Activated CD4-positive, alpha-beta memory T cell treated with anti-CD3 and anti-CD28 coated beads, Interleukin-2, amount 10 ng/mL, durations not matched to agents 7 days and 5 days (primary cell): ENCODE measurements around the gene NEK8. TPM values are rescaled to one million over a fixed set of nuclear protein-coding genes. Genes with fewer than 3 reads are reported as not detected.

Source experiments
- CTCF ChIA-PET: fragments of 350-600 bp; sonication (Branson Sonifier 250); formaldehyde crosslinking; loops from one replicate; lab custom pipeline; 2021; ENCODE audit warnings: antibody characterized with exemption, inconsistent platforms; lab: Charles Lee
- POLR2A ChIA-PET: fragments of 350-600 bp; sonication (Branson Sonifier 250); formaldehyde crosslinking; loops from one replicate; lab custom pipeline; 2021; ENCODE audit warnings: antibody characterized with exemption; lab: Charles Lee
- DNase-seq: peaks from one replicate; pipeline ENCODE4 v3.0.0-alpha.2; 2020
- H3K27ac Mint-ChIP-seq: one replicate; pipeline ENCODE4 v1.8.0; 2021; ENCODE audit warnings: mild to moderate bottlenecking, mixed read lengths
- H3K27me3 Mint-ChIP-seq: one replicate; pipeline ENCODE4 v1.8.0; 2021; ENCODE audit warnings: mixed read lengths
- H3K36me3 Mint-ChIP-seq: one replicate; pipeline ENCODE4 v1.8.0; 2021; ENCODE audit warnings: low read depth, mixed read lengths
- H3K4me1 Mint-ChIP-seq: one replicate; pipeline ENCODE4 v1.8.0; 2021; ENCODE audit warnings: mixed read lengths
- H3K4me3 Mint-ChIP-seq: one replicate; pipeline ENCODE4 v1.8.0; 2021; ENCODE audit warnings: mild to moderate bottlenecking, mixed read lengths
- H3K9me3 Mint-ChIP-seq: one replicate; pipeline ENCODE4 v1.8.0; 2021; ENCODE audit warnings: mixed read lengths
- total RNA-seq, 2 experiments: library from RNA; stranded (reverse); gene quantifications; one replicate each; pipeline ENCODE4 v1.2.3, GENCODE V29; 2021

Gene NEK8
- total RNA-seq: 1 to 10 TPM; 2.5 to 3.5 TPM

DNA sequence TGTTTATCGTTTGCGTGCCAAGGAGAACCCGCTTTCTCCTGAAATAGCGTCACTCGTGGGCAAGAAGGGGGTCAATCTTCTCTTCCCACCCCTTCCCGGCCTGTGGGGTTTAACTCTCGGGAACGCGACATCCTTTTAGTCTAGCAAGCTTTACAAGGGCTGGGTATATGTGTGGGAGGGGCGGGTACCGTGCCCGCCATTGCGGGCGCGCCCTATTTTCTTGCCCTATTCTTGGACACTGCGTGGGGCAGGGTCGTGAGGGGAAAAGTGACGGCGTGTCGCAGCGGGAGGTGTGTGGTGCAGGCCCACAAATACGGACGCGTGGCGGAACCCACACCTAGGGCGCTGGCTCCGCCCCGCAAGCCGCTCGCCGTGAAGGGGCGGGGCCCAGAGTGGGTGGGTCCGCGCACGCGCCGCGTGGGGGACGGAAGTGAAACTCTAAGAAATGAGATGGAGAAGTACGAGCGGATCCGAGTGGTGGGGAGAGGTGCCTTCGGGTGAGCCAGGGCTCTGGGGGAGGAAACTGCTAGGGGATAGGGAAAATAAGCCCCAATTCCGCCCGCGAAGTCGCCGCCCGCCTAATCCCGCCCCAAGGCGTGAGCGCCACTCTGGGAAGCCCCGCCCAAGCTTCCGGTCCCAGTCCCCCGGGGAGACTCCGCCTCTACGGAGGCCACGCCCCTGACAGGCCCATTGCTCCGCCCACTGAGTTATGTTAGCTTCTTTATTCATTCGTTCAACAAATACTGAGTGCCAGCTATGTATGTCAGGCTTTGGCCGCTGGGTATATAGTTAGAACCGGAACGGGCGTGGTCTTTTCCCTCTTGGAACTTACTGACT, at the start of gene NEK8:
NEK8 (plus strand) TSS at position 425 of the 837 bp plus-strand sequence; CDS start at position 451, 26 bp downstream.
- ChIA-PET CTCF (interaction anchor here (0.6 to 7.2 kb wide), 20 partner anchors 9 to 389 kb away, joined by 3 to 458 read pairs (median 18); partner anchors contain the start of genes BLTP2, DHRS13, FLOT2 and PHF12), POLR2A (interaction anchor here (0.6 to 15.7 kb wide), 20 partner anchors 9 to 411 kb away, joined by 3 to 426 read pairs (median 10); partner anchors contain the start of genes ALDOC, BLTP2, DHRS13 and FAM222B)
- Mint-ChIP-seq H3K4me3 (peak within 1 kb of the TSS; percentile 95), H3K36me3 (peaks cover 24% of the 10 kb centered on the region), H3K27ac (peak within 1 kb of the TSS; percentile 98), H3K27me3 (no peaks in the 10 kb centered on the region), H3K4me1 (peaks cover 44% of the 10 kb centered on the region), H3K9me3 (no peaks in the 10 kb centered on the region)
- DNase-seq: peak; percentile 98

DNA sequence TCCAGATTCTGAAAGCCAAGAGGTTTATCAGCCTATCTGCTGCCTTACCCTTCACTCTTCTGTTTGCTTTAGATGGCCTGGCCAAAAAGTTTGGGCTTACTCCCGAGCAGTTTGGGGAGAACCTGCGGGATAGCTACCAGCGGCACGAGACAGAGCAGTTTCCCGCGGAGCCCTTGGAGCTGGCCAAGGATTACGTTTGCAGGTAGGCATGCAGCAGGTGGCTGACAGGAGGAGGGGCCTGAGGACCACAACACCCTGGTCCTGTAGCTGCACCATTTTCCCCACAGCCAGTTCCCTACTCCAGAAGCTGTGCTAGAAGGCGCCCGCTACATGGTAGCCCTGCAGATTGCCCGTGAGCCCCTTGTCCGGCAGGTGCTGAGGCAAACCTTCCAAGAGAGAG, 45.9 kb upstream of the NEK8 start:
- peaks cover 72% of the 10 kb centered on the region for H3K36me3 Mint-ChIP-seq
- CTCF ChIA-PET: interaction anchor here (1.0 kb wide), 1 partner anchor 36 kb away, joined by 3 read pairs; no protein-coding TSS in a partner anchor
- POLR2A ChIA-PET: interaction anchor here (1.6 kb wide), 1 partner anchor 11 kb away, joined by 4 read pairs; no protein-coding TSS in a partner anchor

DNA sequence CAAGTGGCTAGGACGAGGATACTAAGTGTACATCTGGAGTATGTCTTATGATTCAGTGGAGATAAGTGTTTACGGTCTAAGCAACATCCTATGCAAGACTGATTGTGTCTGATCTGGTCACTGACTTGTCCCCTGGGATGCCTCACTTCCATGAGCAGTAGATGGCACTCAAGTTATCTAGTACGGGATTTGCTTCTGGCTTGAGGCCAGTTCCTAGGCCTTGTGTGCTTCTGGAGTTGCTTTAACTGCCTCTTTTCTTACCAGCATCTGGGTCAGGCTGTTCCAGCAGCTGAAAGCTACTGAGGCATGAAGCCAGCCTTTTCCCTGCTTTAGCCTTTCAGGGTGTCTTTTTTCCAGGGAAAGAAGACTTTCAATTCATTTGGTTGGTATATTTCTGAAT, 43.6 kb upstream of the NEK8 start:
- peaks cover 81% of the 10 kb centered on the region for H3K36me3 Mint-ChIP-seq

More for the DNA sequence above, 45.9 kb upstream of the NEK8 start:
- DNase-seq: no peak
- Mint-ChIP-seq H3K27ac (no peak overlapping the region), H3K27me3 (no peaks in the 10 kb centered on the region), H3K4me3 (no peak overlapping the region), H3K9me3 (no peaks in the 10 kb centered on the region), H3K4me1 (no peaks in the 10 kb centered on the region)

DNA sequence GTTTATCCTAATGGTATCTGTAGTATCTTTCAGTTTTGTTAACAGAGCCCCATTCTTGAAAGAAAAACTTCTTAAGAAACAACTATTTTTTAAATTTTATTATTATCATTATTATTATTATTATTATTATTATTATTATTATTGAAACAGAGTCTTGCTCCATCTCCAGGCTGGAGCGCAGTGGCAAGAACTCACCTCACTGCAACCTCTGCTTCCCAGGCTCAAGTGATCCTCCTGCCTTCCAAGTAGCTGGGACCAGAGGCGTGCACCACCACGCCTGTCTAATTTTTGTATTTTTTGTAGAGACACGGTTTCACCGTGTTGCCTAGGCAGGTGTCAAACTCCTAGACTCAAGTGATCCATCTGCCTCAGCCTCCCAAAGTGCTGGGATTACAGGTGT, 43.2 kb upstream of the NEK8 start:
- H3K27ac Mint-ChIP-seq: no peak overlapping the region

More for the DNA sequence above, 43.6 kb upstream of the NEK8 start:
- Mint-ChIP-seq H3K27ac (no peak overlapping the region), H3K4me3 (no peak overlapping the region), H3K9me3 (no peaks in the 10 kb centered on the region), H3K4me1 (no peaks in the 10 kb centered on the region), H3K27me3 (no peaks in the 10 kb centered on the region)
- DNase-seq: no peak
- ChIA-PET POLR2A (no interaction called here), CTCF (no interaction called here)

DNA sequence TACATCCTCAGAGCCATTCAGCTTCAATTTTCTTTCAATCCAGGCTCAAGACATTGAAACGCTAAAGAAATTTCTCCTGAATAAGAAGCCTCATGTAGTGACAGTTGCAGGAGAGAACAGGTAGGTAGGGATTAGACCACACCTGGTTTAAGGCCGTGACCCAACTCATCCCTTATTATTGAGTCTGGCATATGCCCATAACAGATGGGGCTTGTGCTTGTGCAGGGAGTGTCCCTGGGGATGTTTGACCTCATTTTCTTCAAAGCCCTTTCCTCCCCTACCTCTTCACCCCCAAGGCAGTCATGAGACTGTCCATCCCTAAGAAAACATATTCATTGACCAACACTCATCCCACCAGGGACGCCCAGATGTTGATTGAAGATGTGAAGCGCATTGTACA, 42.3 kb upstream of the NEK8 start:
- H3K27me3 Mint-ChIP-seq: no peaks in the 10 kb centered on the region
- POLR2A ChIA-PET: no interaction called here
- DNase-seq: no peak
- CTCF ChIA-PET: no interaction called here
- peaks cover 85% of the 10 kb centered on the region for H3K36me3 Mint-ChIP-seq
- no peaks in the 10 kb centered on the region for H3K4me1 Mint-ChIP-seq
- H3K9me3 Mint-ChIP-seq: no peaks in the 10 kb centered on the region
- no peak overlapping the region for H3K4me3 Mint-ChIP-seq
- H3K27ac Mint-ChIP-seq: no peak overlapping the region

More for the DNA sequence above, 43.2 kb upstream of the NEK8 start:
- no peak for DNase-seq
- Mint-ChIP-seq H3K36me3 (peaks cover 85% of the 10 kb centered on the region), H3K9me3 (no peaks in the 10 kb centered on the region), H3K4me1 (no peaks in the 10 kb centered on the region), H3K4me3 (no peak overlapping the region), H3K27me3 (no peaks in the 10 kb centered on the region)
- ChIA-PET CTCF (no interaction called here), POLR2A (no interaction called here)

DNA sequence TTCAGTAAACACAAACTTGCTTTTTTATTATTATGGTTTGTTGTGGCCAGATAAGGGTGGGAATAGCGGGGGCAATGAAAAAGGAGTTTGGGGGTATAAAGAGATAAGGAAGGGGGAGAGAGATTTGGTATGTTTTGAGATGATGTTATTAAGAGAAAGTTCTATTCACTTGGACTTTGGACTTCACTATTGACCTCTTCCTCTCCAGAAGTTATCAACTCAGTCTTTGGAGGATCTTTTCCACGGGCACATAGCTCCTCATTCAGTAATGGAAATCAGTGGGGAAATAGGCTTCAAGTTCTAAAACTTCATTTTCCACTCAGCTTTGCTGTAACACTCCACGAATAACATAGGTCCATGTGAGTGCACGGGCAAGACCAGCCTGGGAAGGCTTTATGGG, 40.1 kb upstream of the NEK8 start:
- ChIA-PET POLR2A (interaction anchor here (0.7 kb wide), 1 partner anchor 73 kb away, joined by 3 read pairs; no protein-coding TSS in a partner anchor), CTCF (interaction anchor here (1.0 kb wide), 1 partner anchor 22 kb away, joined by 4 read pairs; no protein-coding TSS in a partner anchor)
- no peaks in the 10 kb centered on the region for H3K9me3 Mint-ChIP-seq

DNA sequence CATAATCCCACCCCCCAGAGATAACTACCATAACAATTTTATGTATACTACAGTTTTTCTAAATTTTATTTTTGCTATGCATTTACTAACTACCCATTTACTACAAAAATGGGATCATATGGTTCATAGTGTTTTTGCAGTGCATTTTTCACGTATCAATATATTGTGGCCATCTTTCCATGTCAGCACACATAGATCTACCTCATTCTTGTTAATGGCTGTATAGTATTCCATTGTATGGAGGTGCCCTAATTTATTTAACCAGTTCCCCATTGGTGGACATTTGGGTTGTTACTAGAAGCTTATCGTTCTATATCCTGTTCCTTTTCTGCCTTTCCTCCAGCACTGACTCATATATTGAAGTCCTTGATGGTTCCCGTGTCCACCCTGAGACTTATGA, 39.6 kb upstream of the NEK8 start:
- no peak for DNase-seq
- peaks cover 78% of the 10 kb centered on the region for H3K36me3 Mint-ChIP-seq
- H3K27me3 Mint-ChIP-seq: no peaks in the 10 kb centered on the region
- ChIA-PET POLR2A (no interaction called here), CTCF (no interaction called here)
- H3K27ac Mint-ChIP-seq: no peak overlapping the region
- no peak overlapping the region for H3K4me3 Mint-ChIP-seq
- H3K4me1 Mint-ChIP-seq: no peaks in the 10 kb centered on the region
- H3K9me3 Mint-ChIP-seq: no peaks in the 10 kb centered on the region

More for the DNA sequence above, 40.1 kb upstream of the NEK8 start:
- no peaks in the 10 kb centered on the region for H3K4me1 Mint-ChIP-seq
- no peak overlapping the region for H3K27ac Mint-ChIP-seq
- H3K27me3 Mint-ChIP-seq: no peaks in the 10 kb centered on the region
- DNase-seq: no peak
- no peak overlapping the region for H3K4me3 Mint-ChIP-seq
- peaks cover 76% of the 10 kb centered on the region for H3K36me3 Mint-ChIP-seq

DNA sequence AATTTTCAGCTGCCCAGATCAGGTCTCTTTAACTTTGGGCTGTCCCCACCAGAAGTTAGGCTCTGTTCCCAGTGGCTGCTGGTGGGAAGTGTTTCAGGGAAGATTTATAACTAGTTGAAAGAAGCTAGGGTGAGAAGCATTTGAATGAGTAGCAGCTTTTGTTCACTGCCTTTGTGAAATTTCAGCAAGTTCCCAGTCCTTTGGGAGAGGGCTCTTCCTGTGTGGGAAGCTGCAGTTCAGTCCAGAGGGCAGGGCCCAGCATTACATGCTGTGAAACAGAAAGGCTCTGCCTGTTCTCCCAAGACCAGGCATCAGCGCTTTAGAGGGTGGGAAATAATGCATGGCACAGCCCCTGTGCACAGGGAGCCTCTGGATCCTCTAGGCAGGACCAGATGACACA, 34.7 kb upstream of the NEK8 start:
- DNase-seq: no peak
- no peaks in the 10 kb centered on the region for H3K9me3 Mint-ChIP-seq
- CTCF ChIA-PET: no interaction called here
- H3K36me3 Mint-ChIP-seq: peaks cover 74% of the 10 kb centered on the region
- H3K4me1 Mint-ChIP-seq: no peaks in the 10 kb centered on the region
- H3K27ac Mint-ChIP-seq: no peak overlapping the region
- no peaks in the 10 kb centered on the region for H3K27me3 Mint-ChIP-seq
- no peak overlapping the region for H3K4me3 Mint-ChIP-seq
- POLR2A ChIA-PET: interaction anchor here (1.5 to 2.0 kb wide), 2 partner anchors 12 to 17 kb away, joined by 4 to 6 read pairs; no protein-coding TSS in a partner anchor

DNA sequence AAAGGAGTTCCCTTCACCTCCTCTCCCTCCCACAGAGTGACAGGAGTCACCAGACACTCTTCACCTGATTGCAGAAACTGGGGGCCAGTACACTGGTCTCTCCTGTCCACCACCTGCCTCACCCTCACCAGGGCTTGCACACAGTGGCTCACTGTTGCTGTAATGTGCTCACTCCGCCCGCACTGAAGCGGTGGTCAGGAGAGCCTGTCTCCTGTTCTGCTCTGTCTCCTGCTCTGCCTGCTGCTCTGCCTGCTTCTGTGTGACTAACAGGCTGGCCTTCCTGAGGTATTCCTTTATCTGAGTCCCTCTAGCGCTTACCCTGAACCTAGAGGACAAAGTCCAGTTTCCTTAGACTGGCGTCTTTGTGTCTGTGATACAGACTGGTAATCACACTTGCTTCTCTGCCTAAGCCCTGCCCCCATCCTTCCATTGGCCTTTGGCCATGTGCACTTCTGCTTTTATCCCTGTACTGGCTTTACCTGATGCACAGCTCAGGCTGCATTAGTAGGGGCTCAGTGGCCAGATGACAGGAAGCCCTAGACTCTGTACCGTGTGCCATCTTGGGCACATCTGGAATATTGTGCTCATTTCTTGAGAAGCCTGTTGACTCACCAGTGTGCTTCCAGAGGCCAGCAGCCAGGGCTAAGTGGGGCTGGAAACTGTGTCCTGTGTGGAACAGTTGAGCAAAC, 30.2 kb upstream of the NEK8 start:
- POLR2A ChIA-PET: no interaction called here
- Mint-ChIP-seq H3K4me1 (no peaks in the 10 kb centered on the region), H3K36me3 (peaks cover 83% of the 10 kb centered on the region), H3K9me3 (no peaks in the 10 kb centered on the region), H3K27ac (no peak overlapping the region), H3K27me3 (no peaks in the 10 kb centered on the region), H3K4me3 (no peak overlapping the region)
- CTCF ChIA-PET: no interaction called here
- DNase-seq: no peak

DNA sequence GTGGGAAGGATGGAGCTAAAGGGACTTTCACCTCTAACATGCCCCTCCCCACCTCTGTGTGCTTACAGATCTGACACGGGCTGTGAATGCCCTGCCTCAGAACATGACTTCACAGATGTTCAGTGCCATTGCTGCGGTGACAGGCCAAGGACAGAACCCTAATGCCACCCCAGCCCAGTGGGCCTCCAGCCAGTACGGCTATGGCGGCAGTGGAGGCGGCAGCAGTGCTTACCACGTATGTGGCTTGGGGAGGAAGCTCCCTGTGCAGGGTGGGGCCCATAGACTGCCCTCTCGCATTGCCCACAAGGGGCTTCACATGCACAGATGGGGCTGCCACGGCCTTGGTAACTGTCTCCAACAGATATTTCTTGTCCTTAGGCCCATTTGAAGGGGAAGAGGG, 28.3 kb upstream of the NEK8 start:
- Mint-ChIP-seq H3K36me3 (peaks cover 74% of the 10 kb centered on the region), H3K27me3 (no peaks in the 10 kb centered on the region), H3K4me3 (no peak overlapping the region), H3K9me3 (no peaks in the 10 kb centered on the region), H3K27ac (no peak overlapping the region), H3K4me1 (no peaks in the 10 kb centered on the region)
- ChIA-PET POLR2A (interaction anchor here (0.8 kb wide), 1 partner anchor 10 kb away, joined by 3 read pairs; no protein-coding TSS in a partner anchor), CTCF (interaction anchor here (1.3 kb wide), 1 partner anchor 11 kb away, joined by 3 read pairs; the partner anchor contains the start of gene PROCA1)
- DNase-seq: no peak

DNA sequence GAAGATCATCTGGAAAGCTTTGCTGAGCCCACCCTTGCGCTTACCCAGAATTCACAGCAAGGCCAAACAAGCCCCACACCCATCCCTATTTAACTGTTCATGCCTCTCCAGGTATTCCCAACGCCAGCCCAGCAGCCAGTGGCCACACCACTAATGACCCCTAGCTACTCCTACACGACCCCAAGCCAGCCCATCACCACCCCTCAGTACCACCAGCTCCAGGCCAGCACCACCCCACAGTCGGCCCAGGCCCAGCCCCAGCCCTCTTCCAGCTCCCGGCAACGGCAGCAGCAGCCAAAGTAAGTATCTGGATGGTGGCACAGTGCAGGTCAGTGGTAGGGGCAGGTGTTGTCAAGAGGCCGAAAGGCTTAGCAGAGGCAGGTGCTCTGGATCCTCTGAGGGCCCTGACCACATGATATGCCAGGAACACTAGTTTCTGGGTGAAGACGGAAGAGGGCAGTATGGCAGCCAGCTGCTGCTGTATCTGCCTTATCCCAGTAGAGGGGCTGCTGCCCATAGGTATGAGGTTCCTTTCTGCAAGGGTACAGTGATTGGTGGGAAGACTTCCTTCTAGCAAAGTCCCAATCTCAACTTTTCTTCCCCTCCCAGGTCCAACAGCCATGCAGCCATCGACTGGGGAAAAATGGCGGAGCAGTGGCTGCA, 27.6 kb upstream of the NEK8 start:
- Mint-ChIP-seq H3K4me3 (no peak overlapping the region), H3K27ac (no peak overlapping the region), H3K4me1 (no peaks in the 10 kb centered on the region), H3K27me3 (no peaks in the 10 kb centered on the region), H3K9me3 (no peaks in the 10 kb centered on the region), H3K36me3 (peaks cover 69% of the 10 kb centered on the region)
- ChIA-PET CTCF (interaction anchor here (1.3 kb wide), 1 partner anchor 10 kb away, joined by 3 read pairs; the partner anchor contains the start of gene PROCA1), POLR2A (interaction anchor here (1.7 kb wide), 1 partner anchor 19 kb away, joined by 4 read pairs; the partner anchor contains the start of gene RPL23A)
- no peak for DNase-seq

DNA sequence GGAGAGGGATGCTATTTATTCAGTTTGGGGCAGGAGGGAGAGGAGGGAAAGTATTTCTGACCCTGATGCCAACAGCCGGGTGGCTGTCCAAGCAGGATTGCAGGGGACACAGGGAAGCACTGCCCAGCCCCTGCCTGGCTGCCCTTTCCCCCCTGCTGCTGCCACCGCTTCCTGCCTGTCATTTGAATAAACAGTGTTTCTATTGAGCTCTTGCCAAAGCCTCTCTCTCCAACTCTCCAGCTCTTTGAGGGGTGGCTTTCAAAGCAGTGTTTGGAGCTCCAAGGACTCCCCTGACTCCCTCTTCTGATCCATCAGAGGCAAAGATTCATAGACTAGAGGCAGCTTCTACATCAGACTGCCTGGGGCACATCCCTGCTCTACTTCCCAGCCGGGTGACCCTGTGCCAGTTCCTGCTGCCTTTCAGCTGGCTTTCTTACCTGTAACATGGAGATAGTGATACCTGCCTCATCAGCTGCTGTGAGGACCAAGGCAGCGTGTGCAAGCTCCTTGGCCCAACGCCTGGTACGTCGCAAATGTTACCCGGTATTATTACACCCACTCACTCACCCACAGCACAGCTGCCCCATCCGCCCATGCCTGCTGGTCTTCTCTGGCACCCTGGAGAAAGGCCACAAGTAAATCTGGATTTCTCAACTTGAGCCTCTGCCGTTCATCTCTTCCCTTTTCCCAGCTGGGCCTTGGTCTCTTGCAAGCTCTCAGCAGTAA, 26.4 kb upstream of the NEK8 start:
- no peaks in the 10 kb centered on the region for H3K4me1 Mint-ChIP-seq
- POLR2A ChIA-PET: interaction anchor here (1.0 to 2.6 kb wide), 3 partner anchors 9 to 103 kb away, joined by 3 to 11 read pairs (median 4); partner anchors contain the start of genes PROCA1 and RPL23A

More for the DNA sequence above, 26.4 kb upstream of the NEK8 start:
- no peak overlapping the region for H3K4me3 Mint-ChIP-seq
- peaks cover 61% of the 10 kb centered on the region for H3K36me3 Mint-ChIP-seq
- no peaks in the 10 kb centered on the region for H3K9me3 Mint-ChIP-seq
- DNase-seq: no peak
- H3K27ac Mint-ChIP-seq: no peak overlapping the region
- CTCF ChIA-PET: interaction anchor here (0.6 kb wide), 1 partner anchor 25 kb away, joined by 4 read pairs; no protein-coding TSS in a partner anchor
- H3K27me3 Mint-ChIP-seq: no peaks in the 10 kb centered on the region
